ENCODE measurements around the gene SYT12.

The SYT12 gene

GRCh38 chr11:67029146-67029545 lies 6.2 kb downstream of the SYT12 start:
- Histone ChIP-seq H3K27me3 (ENCODE audit: insufficient read depth, low read depth, severe bottlenecking) (peaks cover 6% of the 10 kb centered on the region), H3K4me3 (ENCODE audit: low read depth, low read length) (no peak overlapping the region), H3K27ac (no peak overlapping the region), H3K9me3 (ENCODE audit: severe bottlenecking) (no peaks in the 10 kb centered on the region), H3K36me3 (no peaks in the 10 kb centered on the region)
- TF ChIP-seq CTCF (IDR thresholded peaks at IDR 0.05; ENCODE audit: low read depth, low read length): no peak
- no peak for DNase-seq

- Histone ChIP-seq H3K4me3 (ENCODE audit: low read depth, low read length) (no peak overlapping the region), H3K9me3 (ENCODE audit: severe bottlenecking) (no peaks in the 10 kb centered on the region), H3K27ac (no peak overlapping the region), H3K27me3 (ENCODE audit: insufficient read depth, low read depth, severe bottlenecking) (no peaks in the 10 kb centered on the region), H3K36me3 (no peaks in the 10 kb centered on the region)
- no peak for TF ChIP-seq CTCF (IDR thresholded peaks at IDR 0.05; ENCODE audit: low read depth, low read length)
- no peak for DNase-seq
Measured at GRCh38 chr11:67030976-67031375, 8.0 kb downstream of the SYT12 start.

- no peak for TF ChIP-seq CTCF (IDR thresholded peaks at IDR 0.05; ENCODE audit: low read depth, low read length)
- H3K27ac ChIP-seq: no peak overlapping the region
- no peaks in the 10 kb centered on the region for H3K9me3 ChIP-seq (ENCODE audit: severe bottlenecking)
- DNase-seq: no peak
- H3K36me3 ChIP-seq: no peaks in the 10 kb centered on the region
- H3K4me3 ChIP-seq (ENCODE audit: low read depth, low read length): no peak overlapping the region
- H3K27me3 ChIP-seq (ENCODE audit: insufficient read depth, low read depth, severe bottlenecking): no peaks in the 10 kb centered on the region
Measured at GRCh38 chr11:67031791-67032561, 9.0 kb downstream of the SYT12 start.

- no peaks in the 10 kb centered on the region for H3K9me3 ChIP-seq (ENCODE audit: severe bottlenecking)
- H3K36me3 ChIP-seq: no peaks in the 10 kb centered on the region
- H3K4me3 ChIP-seq (ENCODE audit: low read depth, low read length): no peak overlapping the region
- no peaks in the 10 kb centered on the region for H3K27me3 ChIP-seq (ENCODE audit: insufficient read depth, low read depth, severe bottlenecking)
- no peak for TF ChIP-seq CTCF (IDR thresholded peaks at IDR 0.05; ENCODE audit: low read depth, low read length)
- H3K27ac ChIP-seq: no peak overlapping the region
- DNase-seq: no peak
Measured at GRCh38 chr11:67032830-67033551, 10.1 kb downstream of the SYT12 start.

- no peak for TF ChIP-seq CTCF (IDR thresholded peaks at IDR 0.05; ENCODE audit: low read depth, low read length)
- no peak overlapping the region for H3K27ac ChIP-seq
- no peak for DNase-seq
- H3K36me3 ChIP-seq: no peaks in the 10 kb centered on the region
- no peak overlapping the region for H3K4me3 ChIP-seq (ENCODE audit: low read depth, low read length)
- no peaks in the 10 kb centered on the region for H3K27me3 ChIP-seq (ENCODE audit: insufficient read depth, low read depth, severe bottlenecking)
- no peaks in the 10 kb centered on the region for H3K9me3 ChIP-seq (ENCODE audit: severe bottlenecking)
Measured at GRCh38 chr11:67033661-67034166, 10.8 kb downstream of the SYT12 start.

All from WERI-Rb-1 (cell line).